Body of pancreas (tissue), 4 donors: ENCODE results near the gene PEAR1.

Experiments used
- POLR2A ChIP-seq, 3 donors: fragments of 450-650 bp; IDR thresholded peaks; one replicate each; pipeline ENCODE4 v1.6.1; 2016; ENCODE audit warnings: antibody characterized with exemption in 3 of 3, mild to moderate bottlenecking in 2 of 3
- TF ChIP-seq, protein P1 (sequence below), 7 experiments: fragments of 450-650 bp in 4 of 7; fragments of 200-600 bp in 3 of 7; sonication (generic) in 3 of 7; IDR thresholded peaks; one replicate each; pipeline ENCODE4 v1.5.1; 2016 to 2019; ENCODE audit warnings: antibody characterized with exemption in 7 of 7

DNA sequence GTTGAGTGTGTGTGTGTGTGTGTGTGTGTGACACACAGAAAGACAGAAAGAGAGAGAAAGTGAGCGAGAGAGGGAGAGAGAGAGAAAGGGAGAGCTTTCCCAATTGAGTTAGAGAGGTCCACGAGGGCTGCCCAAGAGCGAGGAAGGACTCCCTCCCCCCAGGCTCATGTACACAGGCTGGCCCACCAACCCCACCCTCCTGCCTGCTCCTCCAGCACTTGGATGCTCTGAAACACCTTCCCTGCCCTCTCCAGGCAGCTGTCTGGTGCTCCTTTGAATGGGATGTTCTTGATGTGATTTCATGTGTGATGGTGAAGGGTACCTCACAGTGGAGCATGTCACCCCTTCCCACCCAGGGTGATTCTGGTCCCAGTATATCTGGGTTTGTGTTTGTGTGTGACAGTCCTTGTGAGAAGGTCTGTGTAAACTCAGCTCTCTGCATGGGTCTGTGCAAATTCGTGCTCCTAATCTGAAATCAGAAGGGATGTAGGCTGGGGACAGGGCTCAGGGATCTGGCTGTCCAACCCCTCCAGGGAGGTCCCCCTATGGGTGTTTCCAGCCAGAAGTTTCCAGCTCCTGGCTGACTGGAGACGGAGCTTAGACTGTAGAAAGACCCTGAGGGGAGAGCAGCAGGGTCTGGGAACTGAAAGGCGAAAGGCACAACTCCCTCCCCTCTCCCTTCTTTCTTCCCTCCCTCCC, 6.8 kb upstream of the PEAR1 start:
- TF ChIP-seq, protein P1, sequence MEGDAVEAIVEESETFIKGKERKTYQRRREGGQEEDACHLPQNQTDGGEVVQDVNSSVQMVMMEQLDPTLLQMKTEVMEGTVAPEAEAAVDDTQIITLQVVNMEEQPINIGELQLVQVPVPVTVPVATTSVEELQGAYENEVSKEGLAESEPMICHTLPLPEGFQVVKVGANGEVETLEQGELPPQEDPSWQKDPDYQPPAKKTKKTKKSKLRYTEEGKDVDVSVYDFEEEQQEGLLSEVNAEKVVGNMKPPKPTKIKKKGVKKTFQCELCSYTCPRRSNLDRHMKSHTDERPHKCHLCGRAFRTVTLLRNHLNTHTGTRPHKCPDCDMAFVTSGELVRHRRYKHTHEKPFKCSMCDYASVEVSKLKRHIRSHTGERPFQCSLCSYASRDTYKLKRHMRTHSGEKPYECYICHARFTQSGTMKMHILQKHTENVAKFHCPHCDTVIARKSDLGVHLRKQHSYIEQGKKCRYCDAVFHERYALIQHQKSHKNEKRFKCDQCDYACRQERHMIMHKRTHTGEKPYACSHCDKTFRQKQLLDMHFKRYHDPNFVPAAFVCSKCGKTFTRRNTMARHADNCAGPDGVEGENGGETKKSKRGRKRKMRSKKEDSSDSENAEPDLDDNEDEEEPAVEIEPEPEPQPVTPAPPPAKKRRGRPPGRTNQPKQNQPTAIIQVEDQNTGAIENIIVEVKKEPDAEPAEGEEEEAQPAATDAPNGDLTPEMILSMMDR (IDR thresholded peaks at IDR 0.05), result no peak
- no peak for TF ChIP-seq POLR2A (IDR thresholded peaks at IDR 0.05)
